ENCODE data around the gene TCF25.

The TCF25 gene

GRCh38 chr16:89919535-89920406, 46.4 kb downstream of the TCF25 start:
- H4K91ac ChIP-seq (ENCODE audit: low read depth, low read length, poor library complexity), result no peak overlapping the region
- peak overlapping the region; percentile 57 for H3K4ac ChIP-seq (ENCODE audit: low read length)
- H2AK5ac ChIP-seq (ENCODE audit: low read depth, low read length), result peak overlapping the region; percentile 72
- peak overlapping the region; percentile 83 for H3K18ac ChIP-seq (ENCODE audit: low read length)
- no peak overlapping the region for H3K27ac ChIP-seq (replicated peaks; ENCODE audit: low read length)
- H3K36me3 ChIP-seq (replicated peaks in 1 of 2; ENCODE audit: control insufficient read depth in 2 of 2, insufficient read depth in 2 of 2, low read length in 2 of 2), result no peaks in the 10 kb centered on the region
- H3K9ac ChIP-seq (ENCODE audit: low read depth, low read length, poor library complexity), result peak overlapping the region; percentile 74
- H2BK5ac ChIP-seq (ENCODE audit: low read length), result peak overlapping the region; percentile 14
- H3K14ac ChIP-seq (ENCODE audit: low read length), result no peak overlapping the region
- no peak overlapping the region for H4K8ac ChIP-seq (ENCODE audit: low read depth, low read length)
- no peaks in the 10 kb centered on the region for H3K9me3 ChIP-seq (replicated peaks in 1 of 2; ENCODE audit: control insufficient read depth in 2 of 2, insufficient read depth in 1 of 2, low read depth in 1 of 2, low read length in 2 of 2)
- peak overlapping the region; percentile 84 for H2BK120ac ChIP-seq (ENCODE audit: low read depth, low read length)
- WGBS, 2 donors (ENCODE audit: extremely low coverage in 2 of 2, insufficient read length in 2 of 2, insufficient replicate concordance in 1 of 2), result no CpG with 5 or more reads among the region's 52 CpGs
- peak overlapping the region in 1 of 2 donors; percentile 2 for H3K4me3 ChIP-seq (ENCODE audit: low read length in 2 of 2)
- DNase-seq (ENCODE audit: low spot score), result no peak
- H3K23ac ChIP-seq (ENCODE audit: low read depth, low read length, poor library complexity), result peak overlapping the region; percentile 99
- peaks cover 15 to 28% of the 10 kb centered on the region in 2 donors for H3K4me1 ChIP-seq (ENCODE audit: control insufficient read depth in 2 of 2, insufficient read depth in 1 of 2, low read depth in 1 of 2, low read length in 2 of 2)
- peak overlapping the region; percentile 97 for H2BK12ac ChIP-seq (ENCODE audit: low read length)
- H3K27me3 ChIP-seq (ENCODE audit: control insufficient read depth in 3 of 3, insufficient read depth in 3 of 3, low read depth in 1 of 3, low read length in 3 of 3), result no peaks in the 10 kb centered on the region
- H2BK15ac ChIP-seq (ENCODE audit: low read length), result peak overlapping the region; percentile 93
- H3K4me2 ChIP-seq (ENCODE audit: insufficient read depth, low read length, poor library complexity, severe bottlenecking), result no peak overlapping the region
- no peak overlapping the region for H2AFZ ChIP-seq (ENCODE audit: low read length)
- peaks cover 4% of the 10 kb centered on the region for H3K79me1 ChIP-seq (ENCODE audit: low read depth, low read length)

DNA sequence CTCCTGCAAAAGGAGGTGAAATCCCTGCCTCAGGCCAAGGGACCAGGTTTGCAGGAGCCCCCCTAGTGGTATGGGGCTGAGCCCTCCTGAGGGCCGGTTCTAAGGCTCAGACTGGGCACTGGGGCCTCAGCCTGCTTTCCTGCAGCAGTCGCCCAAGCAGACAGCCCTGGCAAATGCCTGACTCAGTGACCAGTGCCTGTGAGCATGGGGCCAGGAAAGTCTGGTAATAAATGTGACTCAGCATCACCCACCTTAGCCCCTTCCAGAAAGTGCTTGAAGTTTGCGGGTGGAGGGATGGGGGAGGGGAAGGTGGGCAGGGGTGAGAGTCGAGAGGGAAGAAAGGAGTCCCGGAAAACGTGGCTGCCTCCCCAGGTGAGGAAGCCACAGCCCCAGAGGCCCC, 47.3 kb downstream of the TCF25 start:
- Histone ChIP-seq H2BK12ac (ENCODE audit: low read length) (no peak overlapping the region), H4K8ac (ENCODE audit: low read depth, low read length) (no peak overlapping the region), H3K14ac (ENCODE audit: low read length) (peak overlapping the region; percentile 9), H3K4ac (ENCODE audit: low read length) (no peak overlapping the region), H3K18ac (ENCODE audit: low read length) (peak overlapping the region; percentile 68), H4K91ac (ENCODE audit: low read depth, low read length, poor library complexity) (no peak overlapping the region), H2AK5ac (ENCODE audit: low read depth, low read length) (peak overlapping the region; percentile 72), H3K4me2 (ENCODE audit: insufficient read depth, low read length, poor library complexity, severe bottlenecking) (no peak overlapping the region), H2BK15ac (ENCODE audit: low read length) (peak overlapping the region; percentile 1), H3K27ac (replicated peaks; ENCODE audit: low read length) (peak overlapping the region; percentile 1), H3K9me3 (replicated peaks in 1 of 2; ENCODE audit: control insufficient read depth in 2 of 2, insufficient read depth in 1 of 2, low read depth in 1 of 2, low read length in 2 of 2) (no peaks in the 10 kb centered on the region), H3K27me3 (ENCODE audit: control insufficient read depth in 3 of 3, insufficient read depth in 3 of 3, low read depth in 1 of 3, low read length in 3 of 3) (no peaks in the 10 kb centered on the region), H2AFZ (ENCODE audit: low read length) (no peak overlapping the region), H2BK120ac (ENCODE audit: low read depth, low read length) (no peak overlapping the region), H3K4me1 (ENCODE audit: control insufficient read depth in 2 of 2, insufficient read depth in 1 of 2, low read depth in 1 of 2, low read length in 2 of 2) (peaks cover 20 to 31% of the 10 kb centered on the region in 2 donors), H2BK5ac (ENCODE audit: low read length) (peak overlapping the region; percentile 14), H3K23ac (ENCODE audit: low read depth, low read length, poor library complexity) (no peak overlapping the region), H3K9ac (ENCODE audit: low read depth, low read length, poor library complexity) (peak overlapping the region; percentile 81), H3K4me3 (ENCODE audit: low read length in 2 of 2) (no peak overlapping the region), H3K36me3 (replicated peaks in 1 of 2; ENCODE audit: control insufficient read depth in 2 of 2, insufficient read depth in 2 of 2, low read length in 2 of 2) (peaks cover 0 to 8% of the 10 kb centered on the region in 2 donors), H3K79me1 (ENCODE audit: low read depth, low read length) (peaks cover 6% of the 10 kb centered on the region)
- no peak for DNase-seq (ENCODE audit: low spot score)
- WGBS, 2 donors (ENCODE audit: extremely low coverage in 2 of 2, insufficient read length in 2 of 2, insufficient replicate concordance in 1 of 2), result no CpG with 5 or more reads among the region's 6 CpGs

- DNase-seq (ENCODE audit: low spot score), result no peak
- Histone ChIP-seq H3K4me2 (ENCODE audit: insufficient read depth, low read length, poor library complexity, severe bottlenecking) (peak overlapping the region; percentile 99), H3K9ac (ENCODE audit: low read depth, low read length, poor library complexity) (peak overlapping the region; percentile 81), H2AK5ac (ENCODE audit: low read depth, low read length) (peak overlapping the region; percentile 72), H3K4me3 (ENCODE audit: low read length in 2 of 2) (peak overlapping the region in 1 of 2 donors; percentile 96), H3K23ac (ENCODE audit: low read depth, low read length, poor library complexity) (peak overlapping the region; percentile 70), H2BK12ac (ENCODE audit: low read length) (no peak overlapping the region), H4K91ac (ENCODE audit: low read depth, low read length, poor library complexity) (no peak overlapping the region), H3K36me3 (replicated peaks in 1 of 2; ENCODE audit: control insufficient read depth in 2 of 2, insufficient read depth in 2 of 2, low read length in 2 of 2) (peaks cover 0 to 11% of the 10 kb centered on the region in 2 donors), H2AFZ (ENCODE audit: low read length) (peak overlapping the region; percentile 38), H2BK15ac (ENCODE audit: low read length) (peak overlapping the region; percentile 1), H3K4me1 (ENCODE audit: control insufficient read depth in 2 of 2, insufficient read depth in 1 of 2, low read depth in 1 of 2, low read length in 2 of 2) (peaks cover 20 to 31% of the 10 kb centered on the region in 2 donors), H4K8ac (ENCODE audit: low read depth, low read length) (no peak overlapping the region), H2BK120ac (ENCODE audit: low read depth, low read length) (no peak overlapping the region), H3K14ac (ENCODE audit: low read length) (peak overlapping the region; percentile 9), H3K9me3 (replicated peaks in 1 of 2; ENCODE audit: control insufficient read depth in 2 of 2, insufficient read depth in 1 of 2, low read depth in 1 of 2, low read length in 2 of 2) (no peaks in the 10 kb centered on the region), H2BK5ac (ENCODE audit: low read length) (peak overlapping the region; percentile 14), H3K4ac (ENCODE audit: low read length) (no peak overlapping the region), H3K27ac (replicated peaks; ENCODE audit: low read length) (peak overlapping the region; percentile 90), H3K27me3 (ENCODE audit: control insufficient read depth in 3 of 3, insufficient read depth in 3 of 3, low read depth in 1 of 3, low read length in 3 of 3) (no peaks in the 10 kb centered on the region), H3K79me1 (ENCODE audit: low read depth, low read length) (peaks cover 7% of the 10 kb centered on the region), H3K18ac (ENCODE audit: low read length) (peak overlapping the region; percentile 68)
- whole genome bisulfite sequencing, 2 donors (ENCODE audit: extremely low coverage in 2 of 2, insufficient read length in 2 of 2, insufficient replicate concordance in 1 of 2), result no CpG with 5 or more reads among the region's 14 CpGs
Observed at GRCh38 chr16:89921131-89921701, 47.8 kb downstream of the TCF25 start.

Measured in neuronal stem cell (in vitro differentiated cells).